M059J (cell line): ENCODE measurements around the gene PIANP. TPM values are rescaled to one million over a fixed set of nuclear protein-coding genes. Genes with fewer than 3 reads are reported as not detected.
"Not testable (repeated sequence)": the region's sequence is repeated elsewhere in the genome, so short reads cannot be mapped to it uniquely, and the experiment has no call there.

Experiments used
- DNase-seq: peaks from one replicate; pipeline ENCODE4 v3.0.0-alpha.2; 2012; ENCODE audit warnings: low read depth
- total RNA-seq: library from RNA; depleted of rRNA; stranded (reverse); fragments of >200 nt; shearing (Covaris generic); gene quantifications from 2 replicates; pipeline ENCODE4 v1.2.3, GENCODE V29; 2014

The PIANP gene
- total RNA-seq, 1 experiment from 2014 or later: 0.12 TPM

DNA sequence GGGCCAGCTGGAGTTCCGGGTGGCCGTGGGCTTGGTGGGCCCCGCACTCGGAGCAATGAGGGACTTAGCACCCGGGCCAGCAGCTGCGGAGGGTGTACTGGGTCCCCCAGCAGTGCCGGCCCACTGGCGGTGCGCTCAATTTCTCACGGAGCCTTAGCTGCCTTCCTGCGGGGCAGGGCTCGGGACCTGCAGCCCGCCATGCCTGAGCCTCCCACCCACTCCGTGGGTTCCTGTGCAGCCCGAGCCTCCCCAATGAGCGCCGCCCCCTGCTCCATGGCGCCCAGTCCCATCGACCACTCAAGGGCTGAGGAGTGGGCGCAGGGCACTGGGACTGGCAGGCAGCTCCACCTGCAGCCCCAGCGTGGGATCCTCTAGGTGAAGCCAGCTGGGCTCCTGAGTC lies 7.7 kb upstream of the PIANP start:
- DNase-seq: not testable (repeated sequence)

DNA sequence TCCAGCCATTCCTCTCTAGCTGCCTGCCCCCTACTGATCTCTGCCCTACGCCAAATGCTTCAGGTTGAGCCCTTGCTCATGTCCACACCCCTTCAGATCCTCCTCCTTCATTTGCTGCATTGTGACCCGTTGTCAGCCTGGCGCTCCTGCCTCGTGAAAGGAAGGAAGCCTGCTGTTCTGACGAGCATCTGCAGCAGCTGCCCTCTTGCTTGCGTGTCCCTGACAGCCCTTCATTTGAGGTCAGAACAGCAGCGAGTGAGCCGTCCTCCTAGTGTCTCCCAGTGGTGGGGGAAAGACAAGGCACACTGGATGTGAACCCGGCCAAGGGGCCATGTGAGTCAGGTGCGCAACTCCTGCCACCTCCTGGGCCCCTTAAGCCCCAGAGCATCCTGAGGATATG lies 3.0 kb upstream of the PIANP start:
- peak; percentile 25 for DNase-seq

DNA sequence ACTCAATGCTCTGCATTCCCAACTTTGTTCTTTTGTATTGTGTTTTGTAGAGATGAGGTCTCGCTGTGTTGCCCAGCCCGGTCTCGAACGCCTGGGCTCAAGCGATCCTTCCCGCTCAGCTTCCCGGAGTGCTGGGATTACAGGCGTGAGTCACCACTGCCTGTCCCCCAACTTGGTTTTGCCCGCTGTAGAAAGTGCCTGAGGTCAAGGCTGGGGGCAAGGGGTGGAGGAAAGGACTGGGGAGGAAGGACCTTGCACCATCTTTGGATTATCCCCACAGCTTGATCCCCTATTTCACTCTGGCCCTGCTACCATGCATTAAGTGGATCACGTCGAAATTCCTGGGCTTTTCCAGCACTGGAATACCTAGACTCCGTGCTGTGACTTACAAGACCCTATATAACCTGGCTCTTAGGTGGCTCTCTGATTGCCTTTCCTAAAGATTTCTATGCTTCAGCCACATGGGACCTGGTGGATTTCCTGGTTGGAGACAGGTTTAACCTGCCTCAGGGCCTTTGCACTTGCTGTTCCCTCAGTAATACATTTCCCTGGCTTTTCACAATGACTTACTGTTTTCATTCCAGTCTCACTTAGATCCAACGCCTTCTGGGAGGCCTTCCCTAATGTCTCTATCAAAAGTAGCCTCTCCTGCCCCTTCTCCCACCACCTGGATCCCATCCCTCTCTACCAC lies 608 bp upstream of the PIANP start:
- DNase-seq: peak; percentile 41

DNA sequence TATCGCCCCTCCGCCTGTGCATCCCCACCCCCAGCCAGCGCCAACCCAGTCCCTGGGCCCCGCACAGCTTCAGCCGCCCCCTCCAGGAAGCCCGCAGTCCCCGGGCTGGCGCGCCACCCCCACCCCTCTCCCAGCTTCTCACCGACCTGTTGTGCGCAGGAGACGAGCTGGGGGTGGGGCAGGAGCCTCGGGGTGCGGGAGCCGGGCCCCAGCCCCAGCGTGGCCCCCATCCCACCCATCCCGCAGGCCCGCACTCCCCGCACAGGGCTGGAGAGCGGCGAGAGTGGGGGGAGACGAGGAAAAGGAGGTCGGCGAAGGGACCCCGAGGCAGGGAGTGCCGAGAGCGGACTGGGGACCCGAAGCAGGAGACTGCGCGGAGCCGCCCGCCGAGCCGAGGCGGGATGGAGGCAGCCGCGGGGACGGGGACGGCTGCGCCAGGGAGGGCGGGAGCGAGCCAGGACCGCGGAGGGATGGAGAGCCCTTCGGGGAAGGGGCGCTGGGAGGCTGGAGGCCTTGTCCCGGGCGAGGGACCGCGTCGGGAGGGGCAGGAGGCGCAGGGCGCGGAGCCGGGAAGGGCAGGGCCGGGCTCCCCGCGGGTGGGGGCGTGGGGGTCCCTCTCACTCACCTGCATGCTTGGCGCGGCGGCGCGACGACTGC lies 498 bp downstream of the PIANP start:
- DNase-seq: no peak

DNA sequence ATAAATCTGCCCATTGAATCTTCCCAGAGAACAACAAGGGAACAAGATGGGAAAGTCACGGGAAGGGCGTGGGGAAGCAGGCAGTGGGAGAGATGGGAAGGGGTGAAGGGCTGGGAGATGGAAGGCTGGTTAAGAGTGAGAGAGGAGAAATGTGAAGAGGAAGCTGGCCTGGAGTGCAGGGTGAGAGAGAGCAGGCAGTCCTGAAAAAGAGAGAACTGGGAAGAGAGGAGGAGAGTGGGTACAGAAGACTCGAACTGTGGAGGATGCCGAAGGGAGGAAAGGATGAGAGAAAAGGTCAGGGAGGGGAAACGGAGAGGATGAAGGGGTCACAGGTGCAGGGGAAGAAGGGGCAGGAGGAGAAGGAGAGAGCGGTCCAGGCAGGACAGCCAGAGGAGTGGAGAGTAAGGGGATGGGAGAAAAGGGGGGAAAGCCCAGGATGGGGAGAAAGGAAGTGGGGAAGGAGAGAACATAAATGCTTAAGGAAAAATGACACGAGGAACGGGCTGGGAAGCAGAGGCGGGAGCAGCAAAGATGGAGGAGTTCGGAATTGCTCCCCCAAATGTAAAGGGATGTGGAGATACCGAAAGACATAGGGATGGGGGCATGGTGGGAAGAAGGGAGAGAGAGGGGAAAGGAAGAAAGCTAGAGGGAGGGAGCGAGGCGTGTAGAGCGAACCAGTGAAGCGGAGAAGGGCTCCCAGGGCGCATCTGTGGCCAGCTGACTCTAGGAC lies 1.2 kb downstream of the PIANP start:
- no peak for DNase-seq

DNA sequence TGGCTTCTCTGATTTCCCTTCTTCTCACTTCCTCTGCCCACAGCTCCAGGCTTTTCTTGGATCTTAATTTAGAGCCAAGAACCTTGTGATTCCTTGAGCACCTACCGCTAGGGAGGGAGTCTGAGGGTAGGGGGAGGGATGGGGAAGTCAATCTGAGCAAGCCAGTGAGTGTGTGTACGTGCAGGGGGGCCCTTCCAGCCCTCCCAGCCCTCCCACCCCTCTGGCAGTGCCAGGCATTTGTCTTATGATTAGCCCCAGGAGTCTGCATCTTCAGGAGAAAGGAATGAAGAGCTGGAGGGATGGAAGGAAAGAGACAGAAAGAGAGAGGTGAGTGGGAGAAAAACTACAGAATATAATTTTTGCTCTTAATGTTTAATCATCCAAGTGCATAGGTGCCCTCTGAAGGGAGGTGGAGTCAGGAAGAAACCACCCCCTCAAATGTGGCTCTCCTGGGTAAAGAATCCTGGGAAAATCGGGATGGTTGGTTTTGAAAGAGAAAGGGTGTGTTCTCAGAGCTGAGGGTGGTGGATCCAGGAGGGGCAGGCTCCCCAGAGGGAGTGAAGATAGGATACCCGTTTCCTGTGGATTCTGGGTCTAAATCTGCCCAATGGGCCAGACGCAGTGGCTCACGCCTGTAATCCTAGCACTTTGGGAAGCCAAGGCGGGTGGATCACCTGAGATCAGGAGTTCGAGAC lies 2.1 kb downstream of the PIANP start:
- DNase-seq: no peak

DNA sequence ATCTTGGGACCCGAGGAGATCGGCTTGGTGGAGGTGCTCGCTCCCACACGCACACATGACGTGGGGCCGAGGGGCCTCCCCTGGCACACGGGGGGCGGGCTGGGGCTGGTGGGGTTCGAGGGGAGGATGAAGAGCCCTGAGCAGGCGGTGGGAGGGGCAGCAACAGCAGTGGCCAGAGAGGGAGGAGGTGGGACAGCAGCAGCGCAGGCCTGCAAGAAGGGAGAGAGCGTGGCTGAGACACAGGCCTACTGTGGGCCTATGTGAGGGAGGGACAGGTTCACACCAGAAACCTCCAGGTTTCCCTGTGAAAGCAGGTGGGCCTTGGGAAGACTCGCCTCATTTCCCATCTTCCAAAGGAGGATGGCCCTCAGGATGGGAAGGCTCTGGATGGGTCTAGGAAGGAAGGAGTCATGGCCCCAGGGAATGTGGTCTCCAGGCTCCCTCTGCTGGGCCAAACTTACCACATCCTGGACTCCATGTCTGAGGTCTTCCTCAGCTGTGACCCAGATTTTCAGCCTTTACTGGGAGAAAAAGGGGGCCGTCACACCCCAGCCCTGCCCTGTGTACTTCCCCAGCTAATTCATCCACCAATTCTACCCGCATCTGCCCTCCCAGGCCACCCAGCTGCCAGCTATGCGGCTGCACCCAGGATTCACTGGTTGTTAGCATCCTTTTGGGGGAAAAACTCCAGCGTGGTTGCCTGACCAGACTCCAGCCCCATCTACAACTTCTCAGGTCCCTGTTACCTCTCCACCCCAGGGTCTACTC lies 2.8 kb downstream of the PIANP start:
- peak; percentile 72 for DNase-seq

DNA sequence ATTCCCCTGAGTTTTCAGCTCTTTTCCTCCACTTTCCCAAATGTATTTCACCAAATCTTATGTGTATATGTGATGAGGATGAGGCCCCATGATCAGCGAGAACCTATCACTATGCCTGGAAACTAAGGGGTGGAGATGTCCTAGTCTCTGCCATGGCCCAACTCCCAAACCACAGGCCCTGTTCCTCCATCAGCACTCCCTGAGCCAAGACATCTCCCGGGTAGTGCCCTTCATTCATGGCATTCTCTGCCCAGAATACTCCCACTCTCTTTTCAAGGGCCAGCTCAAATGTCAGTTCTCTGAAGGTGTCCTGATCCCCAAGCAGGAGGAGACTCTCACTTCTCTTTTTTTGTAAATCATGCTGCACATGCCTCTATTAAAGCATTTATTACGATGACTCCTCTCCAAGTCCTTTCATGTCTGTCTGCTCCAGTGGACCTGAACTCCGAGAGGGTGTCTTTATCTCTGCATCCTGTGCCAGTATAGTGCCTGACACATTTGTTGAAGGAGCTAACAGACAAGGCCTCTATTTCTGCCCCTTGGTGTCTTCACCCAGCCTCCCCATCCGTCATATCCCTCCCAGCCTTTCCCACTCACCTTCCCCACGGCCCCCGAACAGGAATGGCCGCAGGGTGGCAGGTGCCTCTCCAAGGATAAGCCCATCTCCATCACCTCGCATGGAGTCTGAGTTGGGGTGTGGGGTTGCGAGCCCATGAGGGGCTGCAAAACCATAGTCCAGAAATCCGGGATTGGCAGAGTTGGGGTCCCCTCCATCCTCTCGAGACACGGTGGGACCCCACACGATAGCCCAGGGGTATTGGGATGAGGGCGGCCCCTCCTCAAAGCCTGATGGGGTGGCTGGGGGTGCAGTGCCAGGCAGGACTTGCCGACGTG lies 3.7 kb downstream of the PIANP start:
- no peak for DNase-seq

DNA sequence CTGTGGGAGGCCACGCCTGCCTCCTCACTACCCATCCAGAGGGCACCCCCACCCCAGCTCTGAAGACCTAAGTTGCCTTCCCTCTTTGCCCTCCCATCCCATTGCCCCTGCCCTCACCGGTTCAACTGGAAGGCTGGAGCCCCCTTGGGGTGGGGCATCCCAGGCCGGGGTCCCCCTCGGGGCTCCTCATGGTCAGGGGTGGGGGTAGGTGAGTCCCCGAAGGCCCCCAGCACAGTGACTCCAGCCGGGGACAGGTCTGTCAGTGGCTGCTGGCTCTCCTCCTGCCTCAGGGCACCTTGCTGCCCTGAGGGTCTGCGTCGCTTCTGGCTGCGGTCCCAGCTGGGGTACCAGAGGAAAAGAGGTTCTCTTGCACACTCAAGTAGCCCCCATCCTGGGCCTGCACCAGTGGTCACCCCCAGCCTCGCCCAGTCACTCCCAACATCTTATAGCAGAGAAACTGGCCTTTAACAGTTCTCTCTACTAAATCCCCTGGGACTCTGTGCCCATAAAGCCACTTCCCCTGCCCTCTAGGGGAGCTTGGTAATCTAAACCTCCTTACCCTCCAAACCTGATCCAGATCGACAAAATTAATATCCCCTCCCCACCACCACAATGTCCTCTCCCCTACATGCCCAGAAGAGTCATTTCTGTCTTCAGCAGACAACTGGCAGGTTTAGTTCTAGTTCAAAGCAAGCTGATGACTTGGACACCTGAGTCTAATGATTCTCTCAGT lies 5.1 kb downstream of the PIANP start:
- DNase-seq: no peak

DNA sequence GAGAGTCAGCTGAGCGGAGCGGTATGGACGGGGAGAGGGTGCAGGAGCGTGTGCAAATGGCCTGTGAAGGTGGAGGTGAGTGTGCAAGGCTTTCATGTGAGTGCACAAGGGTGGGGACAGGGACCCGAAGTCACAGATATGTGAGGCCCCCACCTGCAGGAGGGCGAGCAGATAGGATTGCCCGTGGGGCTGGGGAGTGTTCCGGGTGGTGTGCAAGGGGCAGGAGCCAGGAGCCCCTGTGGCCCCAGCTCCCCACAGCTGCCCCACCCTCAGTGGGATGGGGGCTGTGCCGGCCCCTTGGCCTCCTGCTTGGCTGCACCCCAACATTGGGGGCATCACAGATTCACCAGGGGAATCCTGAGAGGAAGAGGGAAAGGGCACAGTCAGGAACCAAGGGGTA lies 5.9 kb downstream of the PIANP start:
- no peak for DNase-seq

DNA sequence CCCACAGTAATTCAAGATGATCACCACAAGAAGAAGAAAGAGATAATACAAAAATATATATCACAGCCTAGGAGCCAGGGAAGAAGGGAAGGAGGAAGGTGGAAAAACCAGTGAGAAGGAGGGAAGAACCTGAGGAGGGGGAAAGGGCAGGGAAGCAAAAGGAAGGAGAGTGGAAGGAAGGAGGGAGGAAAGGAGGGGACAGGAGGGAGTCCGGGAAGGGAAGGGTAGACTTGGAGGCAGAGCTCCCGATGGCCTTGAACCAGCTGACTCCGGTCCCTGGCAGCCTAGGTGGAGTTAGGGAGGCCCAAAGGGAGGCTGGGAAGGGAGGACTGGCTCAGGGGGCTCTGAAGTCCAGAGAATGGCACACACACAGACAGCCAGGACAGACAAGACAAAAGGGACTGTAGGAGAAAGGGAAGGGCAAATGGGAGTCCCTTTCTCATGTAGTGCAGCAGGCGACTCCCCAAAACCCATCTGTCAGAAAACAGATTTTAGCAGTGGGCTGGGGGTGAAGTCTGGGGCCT lies 6.7 kb downstream of the PIANP start:
- no peak for DNase-seq

DNA sequence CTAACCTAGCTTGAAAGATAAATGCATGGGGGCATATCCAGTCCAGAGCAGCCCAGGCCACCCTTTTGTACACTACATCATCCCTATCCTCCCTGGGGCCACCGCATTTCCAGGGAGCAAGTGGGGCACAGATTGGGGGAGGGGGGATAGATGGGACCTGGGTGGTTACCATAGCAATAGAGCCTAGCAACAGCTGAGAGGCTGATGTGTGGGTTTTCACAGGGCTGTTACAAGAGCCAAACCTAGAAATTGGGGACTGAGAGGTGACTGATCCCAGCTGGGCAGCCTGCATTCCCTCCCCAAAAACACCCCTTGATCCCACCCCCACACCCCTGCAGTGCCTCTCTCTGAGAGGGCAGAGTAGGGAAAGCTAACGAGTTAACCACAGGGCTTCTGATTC lies 7.7 kb downstream of the PIANP start:
- DNase-seq: no peak

DNA sequence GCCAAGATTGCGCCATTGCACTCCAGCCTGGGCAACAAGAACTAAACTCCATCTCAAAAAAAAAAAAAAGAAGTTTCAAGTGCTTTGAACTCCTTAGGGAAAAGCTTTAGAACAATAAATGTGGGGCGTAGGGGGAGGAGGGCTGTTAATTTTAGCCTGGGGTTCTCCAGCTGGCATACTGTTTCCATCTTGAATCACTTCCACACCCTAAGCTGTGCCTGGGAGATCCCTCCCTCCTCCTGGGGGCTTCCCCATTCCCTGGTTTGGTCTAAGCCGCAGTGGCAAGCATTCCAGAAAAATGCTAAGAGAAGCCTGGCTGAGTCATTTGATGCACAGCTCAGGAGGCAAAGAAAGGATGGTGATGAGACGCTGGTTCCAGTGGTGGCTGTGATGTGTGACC lies 9.1 kb downstream of the PIANP start:
- peak; percentile 54 for DNase-seq

DNA sequence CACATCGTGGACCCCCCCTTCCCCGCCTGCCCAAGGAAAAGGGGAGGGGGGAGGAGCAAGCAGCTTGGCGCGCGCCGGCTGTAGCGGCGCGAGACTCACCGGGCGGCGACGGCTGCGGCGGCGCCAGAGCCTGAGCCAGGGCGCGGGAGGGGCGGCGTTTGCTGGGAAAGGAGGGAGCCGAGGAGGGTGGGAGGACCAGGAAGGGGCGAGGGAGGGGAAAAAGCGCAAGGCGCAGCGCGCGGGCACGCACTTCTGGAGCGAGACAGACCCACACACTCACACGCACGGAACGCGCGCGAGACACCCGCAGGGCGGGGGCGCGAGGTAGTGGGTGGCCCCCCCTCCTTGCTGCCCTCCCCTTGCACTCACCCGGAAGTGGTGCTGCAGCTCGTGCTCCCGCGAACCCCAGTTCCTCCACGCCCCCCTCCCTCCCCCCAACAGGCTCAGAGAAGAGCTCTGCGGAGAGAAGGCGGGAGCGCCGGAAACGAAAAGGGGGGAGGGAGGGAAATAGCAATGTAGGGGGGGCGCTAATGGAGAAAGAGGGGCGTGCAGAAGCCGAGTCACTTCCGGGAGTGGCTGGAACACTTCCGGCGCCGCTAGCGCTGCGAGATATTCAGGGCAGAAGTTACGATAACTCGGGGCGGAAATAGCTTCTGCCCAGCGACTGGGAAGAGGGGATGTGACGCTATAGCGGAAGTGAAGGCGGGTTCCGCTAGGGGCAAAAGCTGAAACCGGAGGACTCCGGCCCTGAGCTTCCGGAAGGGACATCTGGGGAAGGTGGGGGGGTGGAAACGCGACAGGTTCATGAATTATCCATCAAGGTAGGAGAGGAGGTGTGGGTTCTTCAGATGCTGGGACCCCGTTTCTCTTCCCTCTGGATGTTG lies 11.4 kb downstream of the PIANP start, which contains the start of gene ZNF384:
Gene ZNF384, minus strand, starts transcription at position 377 of the 884 bp plus-strand sequence. CDS start 9,855 bp downstream, outside the sequence.
- peak; percentile 99 for DNase-seq

DNA sequence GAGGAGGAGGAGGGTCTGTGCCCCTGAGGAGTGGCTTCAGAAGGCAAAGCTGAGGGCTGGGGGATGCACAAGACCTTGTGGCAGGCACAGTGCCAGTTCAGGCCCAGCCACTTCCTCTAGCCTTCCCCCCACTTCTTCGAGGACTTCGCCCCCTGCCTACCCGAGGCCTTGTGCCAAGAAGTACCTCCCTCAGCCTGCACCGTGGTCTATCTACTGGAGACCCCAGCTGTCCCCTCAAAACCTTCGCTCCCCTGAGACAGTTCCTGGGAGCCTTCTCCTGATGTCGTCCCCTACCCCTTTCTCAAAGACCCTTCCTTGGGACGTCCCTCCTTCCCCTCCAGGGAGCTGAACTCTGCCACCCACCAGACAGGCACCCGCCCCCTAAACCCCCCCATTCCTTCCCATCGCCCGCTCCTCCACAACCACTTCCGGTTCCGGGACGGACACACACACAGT lies 12.0 kb downstream of the PIANP start:
- peak; percentile 26 for DNase-seq

DNA sequence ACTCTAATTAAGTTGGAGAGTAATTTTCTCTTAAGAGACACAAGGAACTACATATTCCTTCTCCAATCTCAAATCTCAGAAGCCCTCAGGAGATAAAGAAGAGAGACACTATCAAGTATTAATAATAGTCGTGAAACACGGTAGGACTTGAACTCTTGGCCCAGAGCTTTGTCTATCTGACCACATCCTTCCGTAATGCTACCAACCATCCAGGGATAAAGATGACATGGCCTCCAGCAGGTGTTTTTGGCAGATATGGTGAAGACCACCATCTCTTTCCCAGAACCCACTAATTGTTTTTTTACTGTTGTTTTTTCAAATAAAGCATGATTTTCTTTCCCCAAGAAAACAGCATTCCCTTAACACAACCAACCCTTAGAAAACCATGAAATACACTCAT lies 14.8 kb downstream of the PIANP start:
- no peak for DNase-seq

DNA sequence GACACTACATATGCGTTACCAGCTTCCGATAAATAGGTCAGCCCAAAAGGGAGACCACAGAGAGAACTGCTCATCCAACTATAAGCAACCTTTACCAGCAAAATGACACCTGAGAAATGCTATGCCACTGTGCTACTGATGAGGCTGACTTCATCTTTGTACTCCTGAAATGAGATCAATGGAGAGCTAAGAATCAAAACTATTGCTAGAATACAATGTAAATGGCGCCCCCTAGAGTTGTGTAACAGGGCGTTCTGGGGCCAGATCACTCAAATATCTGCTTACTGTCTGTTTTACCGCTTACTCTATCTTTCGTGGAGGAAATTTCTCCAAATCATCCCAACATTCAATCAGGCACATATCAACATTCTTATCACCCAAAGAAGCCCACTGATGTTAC lies 16.0 kb downstream of the PIANP start:
- peak; percentile 44 for DNase-seq

DNA sequence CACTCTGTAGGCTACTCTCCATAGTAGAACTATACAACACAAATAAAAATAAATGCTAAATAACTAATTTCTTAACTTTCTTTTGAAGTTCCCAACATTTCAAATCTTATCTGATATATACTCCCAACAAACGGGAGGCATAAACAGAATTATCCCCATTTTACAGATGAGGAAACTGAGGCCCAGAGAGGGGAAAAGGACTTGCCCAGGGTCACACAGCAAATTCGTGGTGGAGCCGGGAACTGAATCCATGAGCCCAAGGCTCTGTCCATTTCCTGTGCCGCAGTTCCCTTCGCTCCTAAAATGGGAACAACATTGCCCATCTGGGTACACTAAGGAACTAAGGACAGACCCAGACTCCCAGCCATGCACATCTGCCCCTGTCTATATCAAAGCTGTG lies 23.7 kb downstream of the PIANP start:
- DNase-seq: no peak
